ENCODE data around the gene AMHR2.
A peak's percentile ranks its signal among the peaks of the same experiment; 100 is the strongest.
"Not testable (repeated sequence)": the region's sequence is repeated elsewhere in the genome, so short reads cannot be mapped to it uniquely, and the experiment has no call there.

Gene AMHR2

DNA sequence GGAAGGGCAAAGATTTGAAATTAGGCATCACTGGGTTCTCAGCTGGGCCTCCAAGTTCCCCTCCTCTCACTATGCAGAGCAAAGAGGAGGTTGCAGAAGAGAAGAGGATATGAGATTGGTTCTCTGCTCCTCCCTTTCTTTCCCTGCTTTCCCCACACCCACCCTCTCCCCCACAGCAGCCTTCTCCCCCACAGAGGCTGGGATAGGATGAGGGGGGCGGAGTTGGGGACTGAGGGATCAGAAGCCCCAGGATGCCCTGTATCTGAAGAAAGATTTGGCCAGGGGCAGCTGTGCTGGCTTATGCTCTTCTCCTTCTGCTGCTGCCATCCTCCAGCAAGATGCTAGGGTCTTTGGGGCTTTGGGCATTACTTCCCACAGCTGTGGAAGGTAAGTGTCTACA is at the start of gene AMHR2:
Gene AMHR2 (plus strand): TSS at position 259 of the 400 bp plus-strand sequence. CDS start 80 bp downstream, at position 339.
- FAIRE-seq: no peak

DNA sequence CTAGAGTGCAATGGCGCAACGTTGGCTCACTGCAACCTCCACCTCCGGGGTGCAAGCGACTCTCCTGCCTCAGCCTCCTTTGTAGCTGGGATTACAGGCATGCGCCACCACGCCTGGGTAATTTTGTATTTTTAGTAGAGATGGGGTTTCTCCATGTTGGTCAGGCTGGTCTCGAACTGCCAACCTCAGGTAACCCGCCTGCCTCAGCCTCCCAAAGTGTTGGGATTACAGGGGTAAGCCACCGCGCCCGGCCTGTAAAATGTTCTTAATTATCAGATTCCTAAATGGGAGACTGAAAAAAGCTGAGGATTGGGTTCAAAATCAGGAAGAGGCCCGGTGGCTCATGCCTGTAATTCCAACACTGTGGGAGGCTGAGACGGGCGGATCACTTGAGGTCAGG is 49.4 kb upstream of the AMHR2 start:
- not testable (repeated sequence) for FAIRE-seq

DNA sequence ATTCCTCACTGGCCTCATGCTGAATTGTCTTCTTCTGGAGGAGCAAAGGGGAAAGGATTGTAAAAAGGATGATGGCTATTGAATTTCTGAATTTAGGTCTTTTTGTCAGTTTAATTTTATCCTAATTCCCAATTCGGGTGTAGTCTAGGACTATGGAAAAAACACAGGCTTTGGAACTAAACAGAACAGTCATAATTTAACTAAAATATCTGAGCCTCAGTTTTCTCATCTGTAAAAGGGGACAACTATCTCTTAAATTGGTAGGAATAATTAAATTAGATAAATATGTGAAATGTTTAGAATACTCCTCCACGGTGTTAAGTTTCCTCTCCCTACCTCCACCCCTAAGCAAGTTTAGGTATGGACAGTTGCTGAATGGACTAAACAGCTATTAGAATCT is 46.9 kb upstream of the AMHR2 start:
- no peak for FAIRE-seq

DNA sequence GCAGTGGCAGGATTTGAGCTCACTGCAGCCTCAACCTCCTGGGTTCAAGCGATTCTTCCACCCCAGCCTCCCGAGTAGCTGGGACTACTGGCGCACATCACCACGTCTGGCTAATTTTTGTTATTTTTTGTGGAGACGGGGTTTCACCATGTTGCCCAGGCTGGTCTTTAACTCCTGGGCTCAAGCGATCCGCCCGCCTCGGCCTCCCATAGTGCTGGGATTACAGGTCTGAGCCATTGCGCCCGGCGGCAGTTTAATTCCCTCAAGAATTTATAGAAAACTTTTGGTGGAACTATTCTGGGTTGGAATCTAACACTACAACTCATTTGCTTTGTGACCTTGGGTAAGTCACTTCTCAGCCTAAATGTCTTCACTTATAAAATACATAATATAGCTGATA is 45.4 kb upstream of the AMHR2 start:
- FAIRE-seq: no peak

DNA sequence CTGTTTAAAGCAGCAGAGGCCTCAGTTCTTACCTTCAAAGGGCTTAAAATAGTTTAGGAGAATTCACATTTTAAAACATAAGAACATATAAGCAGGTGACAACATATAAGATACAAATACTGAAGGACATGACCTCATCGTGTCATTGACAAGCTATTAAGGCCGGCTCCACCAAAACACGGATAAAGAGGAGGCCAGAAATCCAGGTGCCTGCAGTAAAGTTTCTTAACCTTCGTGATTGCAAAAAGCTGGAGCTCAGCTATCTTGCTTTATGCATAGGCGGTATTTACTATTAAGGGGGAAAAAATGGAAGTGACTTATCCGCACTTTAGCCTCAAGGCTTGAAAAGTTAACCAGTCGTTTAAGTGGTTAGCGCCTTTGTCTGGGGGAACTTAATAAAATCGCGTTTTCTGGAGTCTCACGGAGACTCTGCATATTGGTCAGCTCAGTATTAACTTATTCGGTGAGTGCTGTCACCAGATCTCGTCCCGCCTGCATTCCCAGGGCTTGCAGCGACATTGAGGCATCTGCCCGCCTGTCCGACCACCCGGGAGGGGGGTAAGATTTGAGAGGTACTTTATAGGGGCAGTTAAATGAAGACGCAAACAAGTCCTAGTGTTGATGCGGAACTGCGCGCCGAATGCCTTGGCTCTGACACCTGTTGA is 44.8 kb upstream of the AMHR2 start:
- FAIRE-seq: no peak

DNA sequence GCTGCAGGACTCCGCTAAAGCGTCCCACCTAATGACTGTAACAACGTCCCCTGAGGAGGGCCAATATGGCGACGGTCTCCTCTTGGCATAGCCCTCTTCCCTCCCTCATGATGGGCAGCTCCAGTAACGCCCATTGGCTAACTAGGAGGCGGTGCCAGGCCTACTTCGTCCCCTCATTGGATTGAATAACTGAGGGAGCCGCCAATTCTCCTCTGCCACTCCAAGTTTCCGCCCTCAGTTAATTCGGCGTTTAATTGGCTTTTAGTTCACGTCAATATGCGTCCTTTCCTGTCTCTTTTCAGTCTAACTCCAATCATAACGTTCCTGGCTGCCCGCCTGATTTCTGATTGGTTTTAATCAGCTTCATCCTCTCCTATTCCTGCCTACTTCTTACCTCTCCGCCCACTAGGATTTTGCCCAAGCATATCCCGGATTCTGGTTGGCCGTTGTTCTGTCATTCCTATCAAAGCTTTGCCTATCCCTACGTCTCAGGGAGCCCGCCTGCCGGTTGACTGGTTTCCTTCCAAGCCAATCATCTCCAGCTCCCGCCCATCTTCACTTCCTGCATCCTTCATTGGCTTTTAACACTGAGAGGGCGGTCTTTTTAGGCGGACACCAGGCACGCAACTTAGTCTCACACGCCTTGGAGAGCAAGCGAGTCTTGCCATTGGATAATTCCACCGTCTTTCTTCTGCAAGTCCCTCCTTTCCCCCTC is 44.1 kb upstream of the AMHR2 start:
- peak; percentile 98 for FAIRE-seq

DNA sequence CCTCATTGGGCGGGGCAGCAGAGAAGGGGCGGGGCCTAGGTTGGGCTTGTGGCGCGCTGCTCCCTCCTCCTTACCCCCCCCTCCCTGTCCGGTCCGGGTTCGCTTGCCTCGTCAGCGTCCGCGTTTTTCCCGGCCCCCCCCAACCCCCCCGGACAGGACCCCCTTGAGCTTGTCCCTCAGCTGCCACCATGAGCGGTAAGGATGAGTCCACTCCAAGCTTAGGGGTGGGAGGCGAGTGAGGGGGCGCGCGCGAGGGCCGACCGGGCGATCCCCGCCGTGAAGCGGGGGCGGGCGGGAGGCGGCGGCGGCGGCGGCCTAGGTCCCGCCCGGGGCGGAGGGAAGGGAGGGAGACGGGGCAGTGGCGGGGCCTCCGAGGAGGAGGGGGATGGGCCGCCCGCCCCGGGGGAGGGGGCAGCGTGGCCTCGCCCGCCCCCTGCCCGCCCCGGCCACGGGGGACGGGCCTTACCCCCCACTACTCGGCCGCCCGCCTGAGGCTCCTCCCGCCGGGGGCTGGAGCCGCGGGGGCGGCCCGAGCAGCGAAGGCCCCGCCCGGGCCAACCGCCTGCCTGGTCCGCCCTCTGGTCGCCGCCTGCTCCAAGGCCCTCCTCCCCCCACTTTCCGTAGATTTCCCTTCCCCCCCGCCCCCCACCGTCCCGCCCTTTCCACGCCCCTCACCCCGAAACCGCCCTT is 43.4 kb upstream of the AMHR2 start, which contains the start of gene SP1:
Gene SP1 (plus strand): TSS at position 73 of the 690 bp plus-strand sequence. CDS start 116 bp downstream, at position 189.
- FAIRE-seq: no peak

DNA sequence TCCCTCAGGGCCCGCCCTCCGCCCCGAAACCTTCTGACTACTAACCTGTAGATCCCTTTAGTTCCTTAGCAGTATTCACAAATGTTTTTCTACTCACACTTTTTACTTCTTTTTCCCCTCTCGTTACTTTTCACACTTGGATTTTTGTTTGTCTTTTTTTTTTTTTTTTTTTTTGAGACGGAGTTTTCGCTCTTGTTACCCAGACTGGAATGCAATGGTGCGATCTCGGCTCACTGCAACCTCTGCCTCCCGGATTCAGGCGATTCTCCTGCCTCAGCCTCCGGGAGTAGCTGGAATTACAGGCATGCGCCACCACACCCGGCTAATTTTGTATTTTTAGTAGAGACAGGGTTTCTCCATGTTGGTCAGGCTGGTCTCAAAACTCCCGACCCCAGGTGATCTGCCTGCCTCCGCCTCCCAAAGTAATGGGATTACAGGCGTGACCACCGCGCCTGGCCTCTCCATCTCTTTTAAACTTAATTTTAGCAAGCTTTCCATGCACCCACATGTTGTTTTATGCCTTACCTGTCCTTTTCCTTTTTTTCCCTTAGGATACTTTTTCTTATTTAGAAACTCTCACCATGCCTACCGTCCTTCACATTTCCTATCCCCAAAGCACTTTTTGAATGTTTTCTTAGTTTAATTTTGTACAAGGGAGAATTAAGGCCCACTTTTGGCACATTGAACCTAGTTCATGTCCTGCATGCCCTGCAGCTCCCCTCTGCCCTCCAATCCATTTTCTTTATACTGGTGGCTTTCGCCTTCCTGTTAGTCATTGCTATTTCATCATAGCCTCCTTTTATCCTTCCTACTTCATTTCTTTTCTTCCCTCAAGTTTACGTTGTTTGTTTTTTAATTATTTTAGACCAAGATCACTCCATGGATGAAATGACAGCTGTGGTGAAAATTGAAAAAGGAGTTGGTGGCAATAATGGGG is 42.6 kb upstream of the AMHR2 start:
- no peak for FAIRE-seq

DNA sequence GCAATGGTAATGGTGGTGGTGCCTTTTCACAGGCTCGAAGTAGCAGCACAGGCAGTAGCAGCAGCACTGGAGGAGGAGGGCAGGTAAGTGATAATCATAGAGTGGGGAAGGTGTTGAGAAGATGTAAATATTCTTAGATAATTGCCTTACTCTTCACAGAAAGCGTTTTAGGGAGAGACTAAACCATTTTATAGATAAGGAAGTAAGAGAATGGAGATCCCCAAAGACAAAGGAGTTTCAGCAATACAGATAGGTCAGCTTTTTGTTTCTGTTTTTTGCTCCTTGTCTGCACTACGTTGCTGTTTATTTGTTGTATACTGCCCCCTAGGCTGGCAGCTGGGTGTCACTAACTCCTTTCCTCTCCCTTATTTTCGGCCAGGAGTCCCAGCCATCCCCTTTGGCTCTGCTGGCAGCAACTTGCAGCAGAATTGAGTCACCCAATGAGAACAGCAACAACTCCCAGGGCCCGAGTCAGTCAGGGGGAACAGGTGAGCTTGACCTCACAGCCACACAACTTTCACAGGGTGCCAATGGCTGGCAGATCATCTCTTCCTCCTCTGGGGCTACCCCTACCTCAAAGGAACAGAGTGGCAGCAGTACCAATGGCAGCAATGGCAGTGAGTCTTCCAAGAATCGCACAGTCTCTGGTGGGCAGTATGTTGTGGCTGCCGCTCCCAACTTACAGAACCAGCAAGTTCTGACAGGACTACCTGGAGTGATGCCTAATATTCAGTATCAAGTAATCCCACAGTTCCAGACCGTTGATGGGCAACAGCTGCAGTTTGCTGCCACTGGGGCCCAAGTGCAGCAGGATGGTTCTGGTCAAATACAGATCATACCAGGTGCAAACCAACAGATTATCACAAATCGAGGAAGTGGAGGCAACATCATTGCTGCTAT is 41.7 kb upstream of the AMHR2 start:
- no peak for FAIRE-seq

DNA sequence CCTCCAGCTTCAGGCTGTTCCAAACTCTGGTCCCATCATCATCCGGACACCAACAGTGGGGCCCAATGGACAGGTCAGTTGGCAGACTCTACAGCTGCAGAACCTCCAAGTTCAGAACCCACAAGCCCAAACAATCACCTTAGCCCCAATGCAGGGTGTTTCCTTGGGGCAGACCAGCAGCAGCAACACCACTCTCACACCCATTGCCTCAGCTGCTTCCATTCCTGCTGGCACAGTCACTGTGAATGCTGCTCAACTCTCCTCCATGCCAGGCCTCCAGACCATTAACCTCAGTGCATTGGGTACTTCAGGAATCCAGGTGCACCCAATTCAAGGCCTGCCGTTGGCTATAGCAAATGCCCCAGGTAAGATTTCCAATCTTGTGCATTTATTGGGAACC is 40.4 kb upstream of the AMHR2 start:
- no peak for FAIRE-seq

DNA sequence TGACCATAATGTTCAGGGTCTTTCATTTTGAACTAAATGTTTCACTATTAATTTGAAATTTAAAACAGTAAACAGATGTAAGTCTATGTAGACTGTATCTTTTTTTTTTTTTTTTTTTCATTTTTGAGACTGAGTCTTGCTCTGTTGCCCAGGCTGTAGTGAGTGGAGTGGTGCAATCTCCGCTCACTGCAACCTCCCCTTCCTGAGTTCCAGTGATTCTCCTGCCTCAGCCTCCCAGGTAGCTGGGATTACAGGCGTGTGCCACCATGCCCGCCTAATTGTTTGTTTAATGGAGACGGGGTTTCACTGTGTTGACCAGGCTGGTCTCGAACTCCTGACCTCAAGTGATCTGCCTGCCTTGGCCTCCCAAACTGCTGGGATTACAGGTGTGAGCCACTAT is 37.3 kb upstream of the AMHR2 start:
- FAIRE-seq: not testable (repeated sequence)

DNA sequence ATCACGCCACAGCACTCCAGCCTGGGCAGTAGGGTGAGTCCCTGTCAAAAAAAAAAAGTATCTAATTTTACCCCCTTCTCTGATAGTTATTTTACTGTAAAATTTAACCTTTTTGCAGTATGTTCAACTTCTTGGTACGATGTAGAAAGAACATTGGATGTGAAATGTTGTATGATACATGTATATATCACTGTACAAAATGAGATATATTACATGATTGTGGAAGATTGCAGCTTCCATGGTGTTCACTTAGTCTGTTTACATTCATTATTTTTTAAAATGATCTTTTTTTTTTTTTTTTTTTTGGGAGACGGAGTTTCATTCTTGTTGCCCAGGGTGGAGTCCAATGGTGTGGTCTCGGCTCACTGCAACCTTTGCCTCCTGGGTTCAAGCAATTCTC is 34.7 kb upstream of the AMHR2 start:
- no peak for FAIRE-seq

DNA sequence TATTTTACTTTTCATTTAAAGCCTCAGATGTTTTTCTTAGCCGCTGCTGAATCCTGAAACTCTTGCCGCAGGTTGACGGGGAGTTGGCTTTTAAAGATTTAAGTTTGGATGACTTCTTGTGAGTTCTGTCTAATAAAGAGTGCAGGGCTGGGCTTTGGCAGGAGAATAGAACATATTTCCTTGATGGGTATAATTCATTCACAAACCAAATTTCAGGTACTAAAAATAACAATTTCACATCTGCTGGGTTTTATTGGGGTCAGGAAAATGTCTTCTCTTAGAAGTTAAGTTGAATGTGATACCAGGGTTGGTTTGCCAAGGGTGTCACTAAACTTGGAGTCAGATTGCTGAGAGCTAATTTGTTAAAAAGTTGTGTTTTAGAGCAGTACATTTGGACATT is 34.0 kb upstream of the AMHR2 start:
- FAIRE-seq: no peak

DNA sequence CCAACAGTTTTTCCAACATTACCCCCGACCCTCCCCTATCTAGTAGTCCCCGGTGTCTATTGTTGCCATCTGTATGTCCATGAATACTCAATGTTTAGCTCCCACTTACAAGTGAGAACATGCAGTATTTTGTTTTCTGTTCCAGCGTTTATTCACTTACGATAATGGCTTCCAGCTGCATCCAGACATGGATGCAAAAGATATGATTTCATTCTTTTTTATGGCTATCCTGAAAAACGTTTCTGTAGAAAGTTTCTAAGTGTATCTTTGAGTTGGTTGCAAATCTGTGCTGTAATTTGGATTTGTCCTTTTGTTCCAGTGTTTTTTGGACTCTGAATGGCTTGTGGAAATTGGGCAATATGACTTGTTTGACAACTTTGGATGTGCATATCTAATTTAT is 31.9 kb upstream of the AMHR2 start:
- FAIRE-seq: no peak

DNA sequence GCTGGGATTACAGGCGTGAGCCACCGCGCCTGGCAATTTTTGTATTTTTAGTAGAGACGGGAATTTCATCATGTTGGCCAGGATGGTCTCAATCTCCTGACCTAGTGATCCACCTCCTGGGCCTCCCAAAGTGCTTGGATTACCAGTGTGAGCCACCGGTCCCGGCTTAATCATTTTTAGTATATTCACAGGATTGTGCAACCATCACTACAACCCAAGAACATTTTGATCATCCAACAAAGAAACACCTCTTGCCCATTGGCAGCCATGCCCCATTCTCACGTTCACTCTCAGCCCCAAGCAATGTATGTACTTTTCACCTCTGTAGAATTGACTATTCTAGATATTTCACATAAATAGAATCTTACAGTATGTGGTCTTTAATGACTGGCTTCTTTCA is 23.8 kb upstream of the AMHR2 start:
- no peak for FAIRE-seq

DNA sequence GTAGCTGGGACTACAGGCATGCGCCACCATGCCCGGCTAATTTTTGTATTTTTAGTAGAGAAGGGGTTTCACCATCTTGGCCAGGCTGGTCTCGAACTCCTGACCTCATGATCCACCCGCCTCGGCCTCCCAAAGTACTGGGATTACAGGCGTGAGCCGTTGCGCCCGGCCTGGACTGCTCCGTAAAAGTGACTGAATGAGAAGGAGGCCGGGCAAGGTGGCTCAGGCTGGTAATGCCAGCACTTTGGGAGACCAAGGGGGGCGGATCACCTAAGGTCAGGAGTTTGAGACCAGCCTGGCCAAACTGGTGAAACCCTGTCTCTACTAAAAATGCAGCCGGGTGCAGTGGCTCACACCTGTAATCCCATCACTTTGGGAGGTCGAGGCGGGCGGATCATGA is 21.3 kb upstream of the AMHR2 start:
- FAIRE-seq: not testable (repeated sequence)

DNA sequence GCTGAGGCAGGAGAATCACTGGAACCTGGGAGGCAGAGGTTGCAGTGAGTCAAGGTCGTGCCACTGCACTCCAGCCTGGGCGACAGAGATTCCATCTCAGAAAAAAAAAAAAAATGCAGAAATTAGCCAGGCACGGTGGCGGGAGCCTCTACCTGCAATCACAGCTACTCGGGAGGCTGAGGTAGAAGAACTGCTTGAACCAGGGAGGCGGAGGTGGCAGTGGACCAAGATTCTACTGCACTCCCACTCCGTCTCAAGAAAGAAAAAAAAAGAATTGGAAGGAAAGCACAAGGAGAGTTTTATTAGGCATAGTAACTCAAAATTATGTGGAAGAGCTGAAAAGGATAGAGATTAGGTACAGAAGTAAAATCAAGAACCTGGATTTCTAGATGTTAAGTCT is 20.8 kb upstream of the AMHR2 start:
- no peak for FAIRE-seq

DNA sequence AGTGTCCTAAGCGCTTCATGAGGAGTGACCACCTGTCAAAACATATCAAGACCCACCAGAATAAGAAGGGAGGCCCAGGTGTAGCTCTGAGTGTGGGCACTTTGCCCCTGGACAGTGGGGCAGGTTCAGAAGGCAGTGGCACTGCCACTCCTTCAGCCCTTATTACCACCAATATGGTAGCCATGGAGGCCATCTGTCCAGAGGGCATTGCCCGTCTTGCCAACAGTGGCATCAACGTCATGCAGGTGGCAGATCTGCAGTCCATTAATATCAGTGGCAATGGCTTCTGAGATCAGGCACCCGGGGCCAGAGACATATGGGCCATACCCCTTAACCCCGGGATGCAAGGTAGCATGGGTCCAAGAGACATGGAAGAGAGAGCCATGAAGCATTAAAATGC is 12.7 kb upstream of the AMHR2 start:
- FAIRE-seq: no peak

DNA sequence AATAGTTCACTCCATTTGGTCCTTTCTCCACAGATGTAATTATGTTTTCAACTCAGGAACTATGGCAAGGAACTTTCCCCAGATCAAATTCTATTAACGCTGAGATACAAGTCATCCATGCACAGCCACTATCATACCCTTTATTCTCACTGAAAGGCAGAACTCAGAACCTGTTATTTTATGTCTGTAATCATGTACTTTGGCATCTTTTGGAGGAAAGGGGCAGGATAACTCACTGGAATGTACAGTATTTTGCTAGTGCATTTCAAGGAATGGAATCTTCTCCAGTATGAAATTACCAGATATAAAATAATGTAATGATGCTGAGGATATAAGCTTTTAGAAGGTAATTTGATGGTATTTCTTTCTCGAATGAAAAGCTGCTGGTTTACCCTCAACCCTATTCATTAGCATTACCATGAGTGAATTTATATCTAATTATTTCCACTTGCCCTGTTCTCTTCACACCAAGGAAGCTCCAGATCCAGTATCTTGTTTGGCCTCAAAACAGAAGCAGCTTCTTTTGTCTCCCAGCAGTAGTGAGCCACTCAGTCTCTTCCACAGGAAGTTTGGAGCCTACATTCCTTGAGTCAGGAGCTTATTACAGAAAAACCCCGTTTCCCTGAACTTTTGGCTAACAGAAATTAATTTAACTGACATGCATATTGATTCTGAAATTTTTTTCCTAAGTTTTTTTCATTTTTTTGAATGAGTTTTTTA is 10.0 kb upstream of the AMHR2 start:
- FAIRE-seq: no peak

DNA sequence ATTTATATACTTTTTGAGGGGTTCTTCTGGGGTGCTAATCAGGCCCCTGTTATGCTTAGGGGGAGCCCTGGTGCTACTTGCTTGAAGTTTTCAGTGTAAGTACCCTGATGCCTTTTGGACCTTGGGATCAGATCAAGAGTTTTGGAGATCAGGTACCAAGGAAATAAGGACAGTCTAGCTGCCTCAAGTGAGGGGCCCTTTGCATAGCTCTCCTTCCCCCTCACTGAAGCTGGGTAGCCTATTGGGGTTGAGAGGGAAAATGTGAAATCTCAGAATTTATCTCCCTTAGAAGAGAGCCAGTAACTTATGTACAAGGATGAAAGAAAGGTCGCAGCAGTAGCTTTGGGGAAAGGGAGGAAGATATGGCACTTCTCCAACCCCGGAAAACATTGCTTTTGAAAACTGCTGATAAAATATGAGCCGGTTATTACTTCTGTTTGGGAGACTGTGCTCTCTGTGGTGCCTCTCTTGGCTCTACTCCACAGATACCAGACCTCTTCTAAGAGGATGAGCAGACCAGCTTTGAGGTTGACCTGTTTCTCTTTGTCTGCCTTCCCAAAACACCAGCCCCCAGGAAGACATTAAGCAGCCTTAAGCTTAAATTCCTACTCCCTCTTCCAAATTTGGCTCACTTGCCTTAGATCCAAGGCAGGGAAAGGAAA is 8.8 kb upstream of the AMHR2 start:
- no peak for FAIRE-seq

Measured in TTC549 (cell line).